ENCODE results near the gene DFFB.

The DFFB gene

DNA sequence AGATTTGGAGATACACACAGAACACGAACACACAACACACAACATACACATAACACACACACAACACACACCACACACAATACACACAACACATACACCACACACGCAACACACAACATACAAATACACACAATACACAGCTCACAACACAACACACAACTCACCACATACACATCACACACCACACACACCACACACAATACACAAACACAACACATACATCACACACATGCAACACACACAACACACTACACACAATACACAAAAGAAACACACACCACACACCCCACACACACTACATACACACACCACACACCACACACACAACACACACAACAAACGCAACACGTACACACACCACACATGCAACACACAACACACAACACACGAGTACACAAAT is 71.8 kb downstream of the DFFB start:
- Histone ChIP-seq H3K27me3 (ENCODE audit: control insufficient read depth, insufficient read depth, low read length) (peaks cover 25% of the 10 kb centered on the region), H3K4me1 (ENCODE audit: control insufficient read depth, insufficient read depth, low read length) (no peaks in the 10 kb centered on the region)

DNA sequence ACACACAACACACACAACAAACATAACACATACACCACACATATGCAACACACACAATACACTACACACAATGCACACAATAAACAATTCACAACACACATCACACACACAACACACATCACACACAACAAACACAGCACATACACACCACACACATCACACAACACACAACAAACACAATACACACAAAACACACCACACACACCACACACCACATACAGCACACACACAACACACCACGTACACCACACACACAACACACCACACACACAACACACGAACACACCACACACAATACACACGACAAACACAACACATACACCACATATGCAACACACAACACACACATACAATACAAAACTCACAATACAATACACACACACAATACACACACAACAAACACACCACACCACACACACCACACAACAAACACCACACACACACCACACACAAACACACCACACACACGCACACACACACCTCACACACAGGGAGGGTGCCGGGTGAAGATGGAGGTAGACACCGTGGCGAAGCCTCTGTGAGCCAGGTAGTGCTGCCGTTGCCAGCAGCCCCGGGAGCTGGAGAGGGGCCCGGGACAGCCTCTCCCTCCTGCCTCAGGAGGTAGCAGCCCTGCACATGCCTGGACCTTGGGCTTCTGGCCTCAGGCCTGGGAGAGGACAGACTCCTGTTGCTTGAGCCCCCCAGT is 73.2 kb downstream of the DFFB start:
- no peak overlapping the region for H3K4me3 ChIP-seq (ENCODE audit: low read length)
- no peaks in the 10 kb centered on the region for H3K4me1 ChIP-seq (ENCODE audit: control insufficient read depth, insufficient read depth, low read length)
- peaks cover 19% of the 10 kb centered on the region for H3K27me3 ChIP-seq (ENCODE audit: control insufficient read depth, insufficient read depth, low read length)
- no peaks in the 10 kb centered on the region for H3K36me3 ChIP-seq (ENCODE audit: control insufficient read depth, insufficient read depth, low read length)
- no peaks in the 10 kb centered on the region for H3K9me3 ChIP-seq (ENCODE audit: control insufficient read depth, low read length)
- H3K9ac ChIP-seq (ENCODE audit: low read length): no peak overlapping the region

More for the DNA sequence above, 71.8 kb downstream of the DFFB start:
- Histone ChIP-seq H3K9ac (ENCODE audit: low read length) (no peak overlapping the region), H3K4me3 (ENCODE audit: low read length) (no peak overlapping the region), H3K36me3 (ENCODE audit: control insufficient read depth, insufficient read depth, low read length) (no peaks in the 10 kb centered on the region), H3K9me3 (ENCODE audit: control insufficient read depth, low read length) (no peaks in the 10 kb centered on the region)

DNA sequence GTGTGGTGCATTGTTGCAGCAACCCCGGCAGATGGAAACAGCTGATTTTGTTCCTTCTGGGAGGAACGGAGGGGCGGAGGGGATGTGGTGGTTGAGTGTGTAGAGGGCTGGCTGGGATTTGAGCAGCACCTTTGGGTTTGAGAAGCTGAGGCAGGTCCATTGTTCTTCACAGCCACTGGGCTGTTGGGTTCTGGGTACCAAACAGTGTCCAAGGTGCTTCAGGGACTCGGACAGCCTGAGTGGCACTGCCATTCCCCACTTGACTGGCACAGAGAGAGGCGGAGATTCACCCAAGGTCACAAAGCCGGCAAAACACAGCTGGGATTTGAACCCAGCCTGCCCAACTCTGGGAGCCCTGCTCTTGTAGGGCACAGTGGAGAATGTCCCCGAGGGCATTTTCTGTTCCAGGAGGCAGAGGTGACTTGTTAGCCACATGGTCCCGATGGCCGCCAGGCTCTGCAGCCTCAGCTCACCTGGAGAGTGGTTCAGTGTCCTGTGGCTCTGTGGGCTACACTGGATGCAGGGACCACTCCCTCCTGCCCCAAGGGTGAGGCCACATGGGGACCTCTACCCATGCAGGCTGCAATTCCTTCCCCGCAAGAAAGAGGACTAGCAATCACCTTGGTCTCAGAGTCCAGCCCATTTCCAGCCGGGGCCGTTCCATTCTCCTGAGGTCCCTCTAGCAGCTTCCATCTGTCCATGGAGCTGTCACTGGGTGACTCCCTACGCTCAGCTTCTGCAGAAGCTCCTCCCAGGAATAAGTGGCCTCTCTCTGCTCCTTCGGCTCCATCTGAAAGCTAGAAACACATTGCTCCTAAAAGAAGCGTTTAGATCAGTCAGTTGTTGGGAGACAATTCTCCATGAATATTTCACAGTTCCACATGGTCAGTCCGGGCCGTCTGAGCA is 74.0 kb downstream of the DFFB start:
- no peaks in the 10 kb centered on the region for H3K4me1 ChIP-seq (ENCODE audit: control insufficient read depth, insufficient read depth, low read length)
- peaks cover 19% of the 10 kb centered on the region for H3K27me3 ChIP-seq (ENCODE audit: control insufficient read depth, insufficient read depth, low read length)
- no peak overlapping the region for H3K9ac ChIP-seq (ENCODE audit: low read length)
- H3K4me3 ChIP-seq (ENCODE audit: low read length): no peak overlapping the region
- H3K9me3 ChIP-seq (ENCODE audit: control insufficient read depth, low read length): no peaks in the 10 kb centered on the region
- H3K36me3 ChIP-seq (ENCODE audit: control insufficient read depth, insufficient read depth, low read length): no peaks in the 10 kb centered on the region

DNA sequence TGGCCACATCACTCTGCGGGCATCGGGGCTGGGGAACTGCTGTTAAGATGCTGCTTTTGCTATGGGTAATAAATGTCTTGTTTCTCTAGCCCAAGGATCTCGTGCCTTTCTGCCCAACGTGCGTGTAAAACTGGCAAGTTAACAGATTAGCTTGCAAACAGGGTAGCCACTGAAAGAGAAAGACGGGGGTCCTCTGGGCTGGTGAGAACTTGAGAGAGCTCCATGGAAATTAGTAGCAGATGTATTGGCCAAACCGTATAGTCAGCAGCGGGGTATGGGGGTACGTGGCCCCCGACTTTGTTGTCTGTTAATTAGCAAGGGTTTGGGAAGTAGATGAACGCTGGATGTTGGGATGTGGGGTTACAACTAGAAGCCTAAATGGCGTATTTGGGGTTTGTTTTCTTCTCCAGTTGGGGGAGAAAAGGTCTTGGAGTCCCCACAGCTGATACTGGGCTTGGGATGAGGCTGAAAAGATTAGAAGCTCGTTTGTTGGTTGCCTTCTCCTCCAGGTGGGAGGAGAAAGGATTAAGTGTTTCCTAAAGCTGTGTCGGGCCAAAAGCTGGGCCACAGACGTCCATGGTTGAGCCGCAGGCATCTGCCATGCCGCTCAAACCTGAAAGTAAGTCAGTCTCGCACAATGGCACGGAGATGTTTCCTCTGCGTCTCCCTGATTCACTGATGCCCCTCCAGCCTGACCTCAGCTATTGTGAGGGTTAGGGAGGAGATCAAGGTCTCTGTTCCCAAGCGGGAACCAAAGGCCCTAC is 75.1 kb downstream of the DFFB start:
- H3K9me3 ChIP-seq (ENCODE audit: control insufficient read depth, low read length): no peaks in the 10 kb centered on the region
- no peaks in the 10 kb centered on the region for H3K36me3 ChIP-seq (ENCODE audit: control insufficient read depth, insufficient read depth, low read length)
- H3K4me3 ChIP-seq (ENCODE audit: low read length): no peak overlapping the region
- no peaks in the 10 kb centered on the region for H3K4me1 ChIP-seq (ENCODE audit: control insufficient read depth, insufficient read depth, low read length)
- peaks cover 19% of the 10 kb centered on the region for H3K27me3 ChIP-seq (ENCODE audit: control insufficient read depth, insufficient read depth, low read length)
- no peak overlapping the region for H3K9ac ChIP-seq (ENCODE audit: low read length)

Measured in mucosa of stomach (tissue), 1 donor.